ENCODE measurements around the gene PTPRN2.

PTPRN2 gene

DNA sequence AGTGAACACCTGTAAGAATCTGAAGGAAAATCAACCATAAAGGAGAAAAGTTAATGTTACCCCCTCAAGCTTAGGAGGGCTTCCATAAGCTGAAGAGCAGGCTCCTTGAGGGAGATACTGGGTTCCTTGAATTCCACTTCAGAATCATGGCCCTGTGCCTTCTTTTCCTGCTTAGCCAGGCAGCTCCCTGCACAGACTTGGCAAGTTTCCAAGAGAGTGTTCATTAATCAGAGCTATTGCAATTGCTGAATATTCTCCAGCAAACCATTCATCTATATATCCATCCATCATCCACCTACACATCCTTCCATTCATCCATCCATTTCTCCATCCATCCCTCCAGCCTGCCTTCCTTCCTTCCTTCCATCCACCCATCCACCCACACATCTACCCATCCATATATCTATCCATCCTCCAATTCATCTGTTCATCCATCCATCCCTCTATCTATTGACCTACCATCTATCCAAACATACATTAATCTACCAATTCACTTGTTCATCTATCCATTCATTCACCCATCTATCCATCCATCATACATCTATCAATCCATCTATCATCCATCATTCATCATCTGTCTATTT lies 574.4 kb downstream of the PTPRN2 start:
- DNase-seq (ENCODE audit: low spot score), result no peak

DNA sequence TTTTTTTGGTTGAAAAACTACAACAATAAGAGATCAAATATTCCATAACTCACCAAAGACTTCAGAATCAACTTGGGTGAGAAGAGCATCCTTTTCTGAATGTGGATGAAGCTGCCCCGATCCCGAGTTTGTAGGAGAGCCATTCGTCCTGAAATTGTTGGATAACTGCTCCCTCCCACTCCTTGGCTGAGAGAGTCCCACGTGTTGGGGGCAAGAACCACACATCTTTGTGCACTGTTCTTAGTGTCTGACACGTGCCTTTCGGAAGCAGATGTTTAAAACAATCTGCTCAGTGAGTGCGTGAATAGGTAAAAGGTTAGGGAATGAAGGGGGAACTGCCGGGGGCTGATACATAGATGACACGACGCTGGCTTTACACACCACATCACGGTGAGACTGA lies 575.7 kb downstream of the PTPRN2 start:
- no peak for DNase-seq (ENCODE audit: low spot score)

DNA sequence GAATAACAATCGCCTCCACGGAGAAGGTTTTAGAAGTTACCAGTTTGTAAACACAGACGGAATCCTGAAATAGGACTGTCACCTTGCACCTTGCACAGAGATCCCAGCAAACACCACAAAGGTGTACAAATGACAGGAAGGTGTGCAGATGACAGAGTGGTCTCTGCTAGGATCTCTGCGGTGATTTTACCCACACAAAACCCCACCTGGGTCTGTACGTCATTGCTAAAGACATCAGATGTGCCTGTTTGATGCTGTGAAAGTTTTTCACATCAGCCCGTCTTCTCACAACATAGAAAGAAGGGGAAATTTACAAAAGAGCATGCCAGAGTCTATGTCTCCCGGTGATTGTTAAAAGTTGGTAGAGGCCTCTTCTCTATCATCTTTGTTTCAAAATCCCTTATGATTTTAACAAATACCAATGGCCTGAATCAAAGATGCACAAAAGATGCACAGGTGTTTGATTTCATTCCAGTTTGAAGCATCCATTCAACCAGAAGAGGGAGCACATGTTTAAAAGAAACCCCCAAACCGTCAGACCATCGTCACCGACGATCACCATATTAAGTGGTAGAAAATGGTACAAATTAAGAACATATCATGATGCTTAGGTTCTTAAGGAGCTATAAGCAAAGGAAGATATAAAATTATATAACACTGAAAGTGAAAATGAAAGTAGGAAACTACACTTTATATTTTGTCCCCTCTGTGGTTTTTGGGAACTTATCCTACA lies 576.5 kb downstream of the PTPRN2 start:
- no peak for DNase-seq (ENCODE audit: low spot score)

DNA sequence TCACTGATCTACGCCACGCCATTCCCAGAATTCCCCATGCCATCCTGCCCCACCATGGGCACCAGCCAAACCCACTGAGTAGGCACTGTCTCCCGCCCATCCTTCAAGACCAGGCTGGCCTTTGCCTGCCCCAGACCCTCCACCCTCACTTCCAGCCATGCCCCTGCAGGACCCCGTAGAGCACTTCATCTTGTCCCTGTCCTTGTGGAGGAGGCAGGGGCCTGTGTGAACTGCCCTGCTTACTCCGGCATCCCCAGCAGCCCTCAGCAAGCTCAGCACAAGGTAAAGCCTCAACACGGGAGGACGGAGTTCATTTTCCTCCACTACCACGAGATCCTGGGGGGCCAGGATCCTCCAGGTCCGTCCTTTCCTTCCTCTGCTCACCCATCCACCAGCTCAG lies 577.7 kb downstream of the PTPRN2 start:
- no peak for DNase-seq (ENCODE audit: low spot score)

DNA sequence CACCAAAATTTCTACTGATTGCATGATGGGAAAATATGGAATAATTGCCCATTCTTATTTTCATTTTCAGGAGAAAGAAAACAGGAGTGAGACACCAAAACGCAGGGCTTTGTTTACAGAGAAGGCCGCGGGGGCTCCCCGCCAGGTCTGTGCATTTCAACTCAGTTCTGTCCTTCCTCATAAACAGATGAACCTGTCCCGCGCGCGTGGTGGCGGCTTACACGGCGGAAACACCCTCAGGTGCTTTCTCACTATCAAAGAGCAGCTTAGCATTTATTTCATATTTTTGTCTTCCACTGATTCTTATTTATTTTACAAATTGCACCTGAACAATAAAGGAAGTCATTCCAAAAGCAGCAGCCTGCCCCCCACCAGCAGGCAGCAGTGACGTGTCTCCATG lies 579.4 kb downstream of the PTPRN2 start:
- no peak for DNase-seq (ENCODE audit: low spot score)

DNA sequence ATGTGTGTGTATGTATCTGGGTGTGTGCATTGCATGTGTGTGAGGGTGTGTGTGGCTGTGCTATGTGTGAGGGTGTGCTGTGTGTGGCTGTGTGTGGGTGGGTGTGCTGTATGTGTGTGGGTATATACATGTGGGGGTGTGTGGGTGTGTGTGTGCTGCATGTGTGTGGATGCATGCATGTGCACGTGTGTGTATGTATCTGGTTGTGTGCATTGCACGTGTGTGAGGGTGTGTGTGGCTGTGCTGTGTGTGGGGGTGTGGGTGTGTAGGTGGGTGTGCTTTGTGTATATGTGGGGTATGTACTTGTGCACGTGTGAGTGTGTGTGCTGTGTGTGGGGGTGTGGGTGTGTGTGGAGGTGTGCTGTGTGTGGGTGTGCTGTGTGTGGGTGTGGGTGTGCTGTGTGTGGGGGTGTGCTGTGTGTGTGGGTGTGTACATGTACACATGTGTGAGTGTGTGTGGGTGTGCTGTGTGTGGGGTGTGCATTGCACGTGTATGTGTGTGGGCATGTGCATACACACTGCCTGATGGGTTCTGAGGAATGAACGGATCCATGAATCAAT lies 579.8 kb downstream of the PTPRN2 start:
- no peak for DNase-seq (ENCODE audit: low spot score)

DNA sequence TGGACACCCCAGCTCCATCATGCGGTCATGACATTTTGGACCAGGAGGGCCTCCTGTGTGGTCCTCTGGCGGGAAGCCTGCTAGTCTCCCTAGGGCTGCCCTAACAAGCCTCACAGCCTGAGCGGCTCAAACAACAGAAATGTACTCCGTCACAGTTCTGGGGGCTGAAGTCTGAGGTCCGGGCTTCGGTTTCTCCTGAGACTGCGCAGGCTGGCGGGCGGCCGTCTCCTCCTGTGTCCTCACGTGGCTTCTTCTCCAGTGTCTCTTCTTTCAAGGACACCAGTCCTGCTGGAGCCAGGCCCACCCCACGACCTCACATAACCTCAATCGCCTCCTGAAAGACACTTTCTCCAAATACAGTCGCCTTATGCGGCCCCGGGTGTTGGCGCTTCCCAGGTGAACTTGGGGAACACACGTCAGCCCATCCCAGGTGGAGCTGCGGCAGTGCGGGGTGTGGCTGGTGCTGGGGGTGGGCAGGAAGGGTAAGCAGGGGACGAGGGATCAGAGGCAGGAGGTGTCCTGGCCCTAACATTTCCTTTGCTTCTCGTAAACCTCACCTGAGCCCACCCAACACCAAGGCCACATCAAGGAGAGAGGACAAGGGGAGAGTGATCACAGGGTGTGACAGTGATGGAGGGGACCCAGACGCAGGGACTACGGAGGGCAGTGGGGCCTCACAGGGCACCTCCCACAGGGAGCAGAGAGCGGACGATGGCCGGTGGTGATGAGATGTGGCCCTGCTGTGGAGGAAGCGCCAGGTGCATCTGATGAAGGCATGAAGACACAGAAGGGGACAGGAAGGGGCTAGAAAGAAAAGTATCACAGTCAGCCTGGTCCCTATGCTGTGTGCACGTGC lies 580.6 kb downstream of the PTPRN2 start:
- DNase-seq (ENCODE audit: low spot score), result no peak

DNA sequence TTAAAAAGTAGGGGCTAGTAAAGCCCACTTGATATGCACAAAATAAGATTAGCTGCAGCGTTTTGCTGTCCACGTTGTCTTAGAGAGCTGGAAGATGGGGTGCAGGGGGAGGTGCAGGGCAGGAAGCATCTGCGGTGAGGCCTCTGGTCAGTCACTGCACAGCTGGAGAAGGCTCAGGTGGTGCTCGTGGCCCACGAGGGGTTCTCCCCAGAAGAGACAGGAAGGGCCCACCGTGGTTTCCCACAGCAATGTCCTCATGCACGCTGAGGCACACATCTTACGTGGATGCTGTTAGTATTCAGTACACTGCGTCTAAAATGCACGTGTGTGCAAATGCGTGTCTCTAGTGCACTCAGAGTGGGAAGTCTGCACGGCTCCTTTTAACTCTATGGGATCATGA lies 582.1 kb downstream of the PTPRN2 start:
- DNase-seq (ENCODE audit: low spot score), result no peak

DNA sequence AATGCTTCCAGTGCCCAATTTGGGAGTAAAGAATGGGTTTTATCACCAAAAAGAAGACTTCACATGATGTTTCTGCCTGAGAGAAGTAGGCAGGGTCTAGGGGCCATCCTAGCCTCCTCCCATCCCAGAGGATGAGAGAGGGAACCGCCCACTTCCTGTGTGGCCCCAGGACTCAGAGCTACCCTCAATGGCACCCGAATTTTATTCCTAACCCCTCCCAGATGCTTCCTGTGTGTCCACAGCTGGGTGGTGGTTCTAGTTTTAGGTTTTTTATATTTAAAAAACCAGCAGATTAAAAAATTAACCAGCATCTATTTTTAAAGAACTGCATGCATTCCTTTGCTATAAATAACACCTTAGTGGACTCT lies 583.5 kb downstream of the PTPRN2 start:
- no peak for DNase-seq (ENCODE audit: low spot score)

DNA sequence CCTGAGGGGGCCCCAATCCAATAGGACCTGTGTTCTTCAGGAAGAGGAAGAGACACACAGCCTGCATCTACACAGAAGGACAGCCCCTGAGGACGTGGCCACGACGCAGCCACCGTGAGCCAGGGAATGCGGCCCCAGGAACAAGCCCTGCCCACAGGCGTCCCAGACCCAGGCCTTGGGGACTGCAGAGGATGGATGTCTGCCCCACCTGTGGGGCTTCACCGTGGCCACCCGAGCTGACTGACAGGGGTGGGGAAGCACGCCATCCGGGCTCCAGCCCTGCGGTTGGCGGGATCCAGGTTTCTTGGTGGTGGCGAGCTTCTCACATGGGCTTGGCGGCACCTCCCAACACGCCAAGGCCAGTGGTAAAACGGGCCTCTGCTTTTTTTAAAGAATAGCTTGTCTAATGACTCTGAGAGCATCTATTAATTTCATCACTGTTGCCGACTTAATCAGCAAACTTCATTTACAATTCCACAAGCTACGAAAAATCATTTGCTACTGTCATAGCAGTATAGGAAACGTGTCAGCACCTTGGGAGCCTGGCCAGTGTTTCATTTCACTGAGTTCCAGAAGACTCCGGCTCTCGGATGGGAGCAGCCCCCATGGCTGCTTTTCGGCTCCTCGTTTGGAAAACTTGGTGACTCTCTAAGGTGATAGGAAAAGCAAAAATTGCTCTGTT lies 584.0 kb downstream of the PTPRN2 start:
- no peak for DNase-seq (ENCODE audit: low spot score)

DNA sequence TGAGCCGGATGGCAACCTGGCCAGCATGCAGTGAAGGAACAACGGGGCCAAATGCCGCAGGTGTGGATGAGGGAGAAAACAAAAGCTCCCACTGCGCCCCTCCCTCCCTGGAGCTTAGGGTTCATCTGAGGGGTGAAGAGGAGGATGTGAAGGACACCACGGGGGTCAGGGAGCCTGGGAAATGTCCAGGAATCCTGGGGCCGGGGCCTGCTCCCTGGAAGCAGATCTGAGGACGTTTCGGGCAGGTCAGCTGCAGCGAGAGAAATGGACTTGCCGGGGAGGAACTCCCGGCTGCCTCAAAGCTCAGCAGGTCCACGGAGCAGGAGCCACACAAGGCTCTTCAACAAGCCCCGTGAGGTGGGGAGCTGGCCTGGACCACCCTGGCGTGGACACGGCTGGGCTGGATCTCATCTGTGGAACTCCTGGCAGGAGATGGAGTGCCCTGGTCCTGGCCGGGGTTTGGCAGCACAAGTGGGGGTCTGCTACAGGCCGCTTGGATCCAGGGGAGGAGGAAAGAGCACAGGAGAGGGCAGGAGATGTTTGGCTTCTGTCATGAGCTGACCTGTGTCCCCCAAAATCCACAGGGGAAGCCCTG lies 585.0 kb downstream of the PTPRN2 start:
- DNase-seq (ENCODE audit: low spot score), result no peak

DNA sequence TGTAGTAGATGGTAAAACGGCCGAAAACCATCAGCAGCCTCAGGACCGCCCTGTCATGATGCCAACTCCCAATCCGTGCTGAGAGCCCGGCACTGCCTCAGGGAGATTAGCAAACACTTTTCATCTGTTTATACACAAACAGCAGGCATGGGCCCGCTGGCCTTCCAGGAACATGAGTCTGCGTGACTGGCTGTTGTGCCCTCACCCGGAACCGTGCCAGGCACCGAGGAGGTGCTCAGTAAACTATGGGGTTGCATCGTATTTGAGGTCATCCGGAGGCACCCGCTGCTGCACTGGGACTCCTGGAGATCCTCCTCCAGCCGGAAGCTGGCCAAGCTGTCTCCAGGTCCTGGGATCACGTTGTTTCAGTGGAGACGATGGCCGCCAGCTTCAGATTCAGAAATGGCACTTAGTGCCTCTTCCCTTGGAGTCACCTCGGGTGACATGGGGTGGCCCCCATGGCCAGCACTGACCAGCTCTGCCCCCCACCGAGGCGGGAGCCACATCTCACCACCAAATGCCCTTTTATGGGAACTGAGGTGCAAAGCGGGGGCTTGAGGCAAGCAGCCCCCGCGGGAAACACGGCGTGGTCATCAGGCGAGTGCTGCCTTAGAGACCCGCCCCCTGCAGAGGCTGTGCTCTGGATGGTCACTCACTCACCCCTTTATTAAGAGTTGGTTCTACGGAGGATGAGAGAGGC lies 585.9 kb downstream of the PTPRN2 start:
- DNase-seq (ENCODE audit: low spot score), result no peak

DNA sequence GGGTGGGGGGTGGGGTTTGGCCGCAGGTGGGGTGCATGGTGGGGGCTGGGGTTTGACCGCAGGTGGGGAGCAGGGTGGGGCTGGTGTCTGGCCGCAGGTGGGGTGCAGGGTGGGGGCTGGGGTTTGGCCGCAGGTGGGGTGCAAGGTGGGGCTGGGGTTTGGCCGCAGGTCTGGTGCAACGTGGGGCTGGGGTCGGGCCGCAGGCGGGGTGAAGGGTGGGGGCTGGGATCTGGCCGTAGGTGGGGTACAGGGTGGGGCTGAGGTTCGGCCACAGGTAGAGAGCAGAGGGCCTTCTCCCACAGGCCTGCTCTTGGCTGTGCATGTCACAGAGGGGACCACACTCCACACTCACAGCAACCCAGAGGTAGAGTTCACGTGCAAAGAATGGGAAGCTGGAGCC lies 586.6 kb downstream of the PTPRN2 start:
- no peak for DNase-seq (ENCODE audit: low spot score)

DNA sequence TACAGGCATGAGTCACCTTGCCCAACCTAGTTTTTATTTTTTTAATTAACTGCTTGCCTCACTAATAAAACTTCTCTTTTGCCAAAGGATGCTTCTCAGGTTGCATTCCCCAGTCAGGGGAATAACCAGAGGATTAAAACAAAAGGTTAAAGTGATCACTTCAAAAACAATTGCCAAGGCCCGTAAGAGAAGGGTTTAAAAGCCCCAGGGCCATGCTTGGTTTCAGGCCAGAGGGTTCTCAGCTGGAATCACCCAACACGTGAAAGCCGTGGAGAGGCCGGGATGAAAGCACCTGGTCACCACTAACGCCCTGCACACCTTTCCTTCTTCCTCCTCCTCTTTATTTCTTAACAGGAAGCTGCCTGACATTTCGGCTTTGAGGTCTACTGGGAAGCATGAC lies 587.5 kb downstream of the PTPRN2 start:
- no peak for DNase-seq (ENCODE audit: low spot score)

DNA sequence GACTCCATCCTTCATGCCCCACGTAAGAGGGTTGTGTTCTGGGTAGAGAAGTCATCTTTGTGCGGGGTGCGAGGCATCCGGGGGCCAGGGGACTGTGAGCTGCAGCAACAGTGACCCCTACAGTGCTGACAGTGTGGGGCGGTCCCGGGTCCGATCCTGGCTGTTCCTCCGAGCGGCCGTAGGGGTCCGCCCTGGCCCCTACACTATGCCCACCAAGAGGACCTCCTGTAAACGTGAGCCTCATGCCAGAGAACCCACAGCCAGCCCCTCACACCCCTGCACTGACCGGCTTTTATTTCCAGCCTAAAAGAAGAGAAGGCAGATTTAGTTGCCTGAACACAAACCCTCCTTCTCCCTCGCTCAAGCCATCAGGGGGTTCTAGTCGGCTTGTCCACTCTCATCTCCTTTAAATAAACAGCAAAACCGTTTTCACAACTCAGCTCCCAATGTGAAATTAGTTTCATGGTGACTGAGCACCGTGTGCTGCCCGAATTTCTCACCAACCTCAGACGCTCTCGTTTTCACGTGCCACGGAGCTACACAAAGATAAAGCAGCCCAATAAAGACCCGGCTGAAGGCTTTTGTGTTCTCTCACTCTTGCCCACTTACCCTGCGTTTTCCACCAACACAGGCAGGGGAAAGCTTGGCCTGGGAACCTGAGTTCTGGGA lies 588.6 kb downstream of the PTPRN2 start:
- DNase-seq (ENCODE audit: low spot score), result no peak

DNA sequence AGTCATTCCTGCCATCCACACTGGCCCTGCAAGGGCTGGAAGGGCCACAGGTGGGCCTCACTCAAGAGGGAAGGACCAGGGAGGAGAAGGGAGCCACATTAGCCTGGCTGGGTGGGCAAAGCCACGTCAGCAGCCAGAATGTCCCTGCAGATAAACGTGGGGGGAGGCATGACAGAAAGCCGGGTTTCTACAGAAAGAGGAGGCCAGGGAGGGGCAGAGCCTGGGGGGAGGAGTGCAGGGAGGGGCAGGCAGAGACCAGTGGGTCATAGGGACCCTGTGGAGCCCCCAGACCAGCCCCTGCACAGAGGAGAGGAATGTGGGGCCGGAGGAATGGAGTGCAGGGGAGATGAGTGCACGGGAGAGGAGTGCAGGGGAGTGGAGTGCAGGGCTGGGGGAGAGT lies 590.2 kb downstream of the PTPRN2 start:
- no peak for DNase-seq (ENCODE audit: low spot score)

DNA sequence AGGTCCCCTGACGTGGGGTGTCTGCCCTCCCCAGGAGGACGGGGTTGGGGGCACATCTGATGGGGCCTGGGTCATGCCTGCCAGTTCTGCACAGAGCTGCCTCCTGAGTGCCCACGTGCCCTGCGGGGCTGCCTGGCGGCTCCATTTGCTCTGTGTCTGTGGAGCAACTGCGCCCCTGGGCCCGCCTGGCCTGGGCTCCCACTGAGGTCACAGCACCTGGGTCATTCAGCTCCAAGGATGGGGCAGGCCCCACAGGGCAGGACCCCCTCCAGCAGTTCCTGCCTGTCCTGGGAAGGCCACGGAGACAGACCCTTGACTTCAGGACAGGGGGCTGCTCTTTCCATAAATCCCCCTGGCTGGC lies 590.6 kb downstream of the PTPRN2 start:
- no peak for DNase-seq (ENCODE audit: low spot score)

DNA sequence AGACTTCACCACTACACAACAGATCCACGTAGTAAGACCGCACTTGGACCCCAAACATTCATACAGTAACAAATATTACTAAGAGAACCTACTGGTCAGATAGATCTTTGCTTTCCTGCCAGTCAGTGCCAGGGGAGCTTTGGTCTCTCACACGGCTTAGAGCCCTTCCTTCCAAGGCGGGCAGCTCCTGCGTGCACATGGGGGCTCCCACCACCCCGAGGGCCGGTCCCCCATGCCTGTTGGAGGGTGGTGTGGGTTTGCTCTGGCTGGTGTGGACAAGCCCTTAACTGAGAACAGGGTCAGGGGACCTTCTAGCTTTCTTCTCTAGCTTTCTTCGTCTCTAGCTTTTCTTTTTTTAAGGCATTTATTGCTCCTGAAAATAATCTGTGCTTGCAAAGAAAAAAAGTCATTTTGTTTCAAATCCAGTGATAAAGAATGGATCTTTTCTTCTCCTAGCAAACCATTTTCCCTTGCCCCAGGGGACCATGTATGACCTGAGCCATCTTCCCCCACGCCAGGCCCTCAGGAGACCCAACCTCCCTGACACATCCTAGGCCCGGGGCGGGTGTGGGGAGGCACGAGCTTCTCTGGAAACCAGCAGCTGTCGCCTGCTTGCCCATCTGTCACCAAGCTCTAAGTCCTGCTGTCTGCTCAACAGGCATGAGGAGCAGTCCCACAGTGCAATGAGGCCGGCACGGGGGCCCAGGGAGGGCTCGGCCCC lies 591.1 kb downstream of the PTPRN2 start:
- DNase-seq (ENCODE audit: low spot score), result no peak

DNA sequence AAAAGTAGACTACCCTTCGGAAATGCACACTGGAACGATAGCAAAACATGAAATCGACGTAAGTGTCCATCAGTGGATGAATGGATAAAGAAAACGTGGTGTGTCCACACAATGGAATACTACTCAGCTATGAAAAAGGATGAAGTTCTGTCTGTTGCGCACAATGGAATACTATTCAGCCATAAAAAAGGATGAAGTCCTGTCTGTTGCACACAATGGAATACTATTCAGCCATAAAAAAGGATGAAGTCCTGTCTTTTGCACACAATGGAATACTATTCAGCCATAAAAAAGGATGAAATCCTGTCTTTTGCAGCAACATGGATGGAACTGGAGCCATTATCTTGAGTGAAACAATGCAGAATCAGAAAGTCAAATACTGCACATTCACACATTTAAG lies 591.8 kb downstream of the PTPRN2 start:
- DNase-seq (ENCODE audit: low spot score), result no peak

DNA sequence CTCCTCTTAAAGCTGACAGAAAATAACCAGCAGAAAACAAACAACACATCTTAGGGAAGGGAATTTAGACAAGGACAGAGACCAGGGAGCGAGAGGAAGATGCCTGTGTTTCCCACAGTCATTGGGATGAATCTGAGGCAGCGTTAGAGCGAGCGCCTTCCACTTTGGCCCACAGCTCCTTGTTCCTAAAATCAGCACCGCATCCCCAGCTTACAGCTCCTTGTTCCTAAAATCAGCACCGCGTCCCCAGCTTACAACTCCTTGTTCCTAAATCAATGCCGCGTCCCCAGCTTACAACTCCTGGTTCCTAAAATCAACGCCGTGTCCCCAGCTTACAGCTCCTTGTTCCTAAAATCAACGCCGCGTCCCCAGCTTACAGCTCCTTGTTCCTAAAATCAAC lies 593.3 kb downstream of the PTPRN2 start:
- no peak for DNase-seq (ENCODE audit: low spot score)

Data from hematopoietic multipotent progenitor cell treated with erythropoietin and hydrocortisone succinate and interleukin-3 and kit ligand, for 15 days (in vitro differentiated cells).